PFSK-1 (cell line): ENCODE data around the gene CXCL17.

Experiments used
- FOXP2 ChIP-seq: optimal IDR thresholded peaks from 2 replicates; pipeline ENCODE3; 2011; ENCODE audit warnings: borderline replicate concordance, control low read depth, inconsistent platforms; ENCODE audit not compliant: insufficient read depth; ENCODE audit errors: extremely low read length, extremely low read depth
- POLR2AphosphoS5 ChIP-seq: IDR thresholded peaks from 2 replicates; pipeline ENCODE4 v1.6.1; 2012; ENCODE audit warnings: low read depth, mild to moderate bottlenecking, control low read depth, low read length, moderate library complexity
- REST ChIP-seq, 2 experiments: IDR thresholded peaks; 2 replicates each; pipeline versions ENCODE4 v1.6.1 to v1.8.0; 2011 to 2012; ENCODE audit warnings: low read depth in 2 of 2, low read length in 2 of 2, control low read depth in 1 of 2, inconsistent platforms in 1 of 2, mild to moderate bottlenecking in 1 of 2, moderate library complexity in 1 of 2; ENCODE audit not compliant: insufficient read depth in 1 of 2
- SIN3A ChIP-seq: IDR thresholded peaks from 2 replicates; pipeline ENCODE4 v1.6.1; 2012; ENCODE audit warnings: mild to moderate bottlenecking, low read length, moderate library complexity, borderline replicate concordance; ENCODE audit not compliant: insufficient read depth
- TAF1 ChIP-seq: IDR thresholded peaks from 2 replicates; pipeline ENCODE4 v1.6.1; 2012; ENCODE audit warnings: low read length, control low read depth, borderline replicate concordance; ENCODE audit not compliant: insufficient read depth

The CXCL17 gene

DNA sequence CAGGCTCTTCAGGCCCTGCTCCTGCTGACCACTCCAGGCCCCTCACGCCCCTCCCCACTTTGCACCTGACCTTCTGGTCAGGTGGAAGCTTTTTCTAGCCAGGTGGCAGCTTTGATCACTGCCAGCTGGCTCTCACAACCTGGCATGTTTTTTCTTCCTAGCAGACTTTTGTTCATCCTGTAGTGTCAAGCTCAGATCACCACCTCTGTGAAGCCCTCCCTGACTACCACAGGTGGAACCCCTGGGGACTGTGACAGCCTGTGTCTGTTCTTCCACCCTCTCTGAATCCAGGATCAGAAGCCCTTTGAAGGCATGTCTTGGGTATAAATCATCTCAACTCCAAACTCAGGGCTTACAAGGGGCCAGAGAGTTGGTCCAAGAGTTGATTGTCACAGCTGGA, 42.3 kb downstream of the CXCL17 start:
- TF ChIP-seq POLR2AphosphoS5: no peak
- TF ChIP-seq FOXP2: no peak
- TF ChIP-seq TAF1: no peak

GRCh38 chr19:42397263-42398166, 45.2 kb downstream of the CXCL17 start:
- TF ChIP-seq FOXP2 (no peak), POLR2AphosphoS5 (no peak), SIN3A (no peak), TAF1 (no peak), REST (IDR thresholded peaks at IDR 0.05; ENCODE audit: insufficient read depth in 1 of 2, low read depth in 2 of 2, low read length in 2 of 2) (no peak)

- TF ChIP-seq SIN3A: no peak
- TF ChIP-seq POLR2AphosphoS5: peak; percentile 92
- TF ChIP-seq FOXP2: peak; percentile 76
- no peak for TF ChIP-seq TAF1
- no peak for TF ChIP-seq REST (IDR thresholded peaks at IDR 0.05; ENCODE audit: insufficient read depth in 1 of 2, low read depth in 2 of 2, low read length in 2 of 2)
Measured at GRCh38 chr19:42396381-42397262, 46.1 kb downstream of the CXCL17 start.

GRCh38 chr19:42394751-42395150, 48.0 kb downstream of the CXCL17 start:
- no peak for TF ChIP-seq POLR2AphosphoS5
- TF ChIP-seq SIN3A: no peak
- no peak for TF ChIP-seq TAF1
- no peak for TF ChIP-seq REST (IDR thresholded peaks at IDR 0.05; ENCODE audit: insufficient read depth in 1 of 2, low read depth in 2 of 2, low read length in 2 of 2)

DNA sequence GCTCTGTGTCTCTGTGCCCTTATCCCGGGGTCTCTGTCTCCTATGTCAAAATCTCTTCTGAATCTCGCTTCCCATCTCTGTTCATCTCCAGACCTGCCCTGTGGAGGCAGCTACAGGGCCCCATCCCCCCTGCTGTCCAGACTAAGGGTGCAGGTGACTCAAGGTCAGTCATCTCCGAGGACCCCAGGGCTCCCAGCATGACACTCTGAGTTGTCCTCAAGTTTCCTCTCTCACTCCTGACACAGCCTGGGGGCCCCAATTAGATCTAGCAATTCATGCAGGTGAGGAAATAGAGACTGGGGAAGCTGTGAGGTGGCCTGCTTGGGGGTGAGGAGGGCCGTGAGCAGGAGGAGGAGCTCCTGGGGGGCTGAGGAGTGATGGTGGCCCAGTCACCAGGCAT, 50.6 kb downstream of the CXCL17 start:
- no peak for TF ChIP-seq POLR2AphosphoS5
- TF ChIP-seq FOXP2: no peak
- TF ChIP-seq TAF1: no peak
- TF ChIP-seq REST (IDR thresholded peaks at IDR 0.05; ENCODE audit: insufficient read depth in 1 of 2, low read depth in 2 of 2, low read length in 2 of 2): no peak
- TF ChIP-seq SIN3A: no peak
